HPDE6-E6E7 (cell line): ENCODE results near the gene RNF167.

Experiments
- DNase-seq: peaks from one replicate; pipeline ENCODE4 v3.0.0; 2011; ENCODE audit warnings: missing footprints; ENCODE audit errors: extremely low spot score

Gene RNF167

GRCh38 chr17:4938688-4939545, 1.2 kb upstream of the RNF167 start:
- no peak for DNase-seq

GRCh38 chr17:4939546-4939795, 597 bp upstream of the RNF167 start:
- no peak for DNase-seq

GRCh38 chr17:4940555-4941318, 669 bp downstream of the RNF167 start:
- DNase-seq: peak; percentile 64

GRCh38 chr17:4941319-4941610, 1.2 kb downstream of the RNF167 start:
- DNase-seq: no peak

GRCh38 chr17:4942760-4943508, 2.9 kb downstream of the RNF167 start:
- no peak for DNase-seq

DNA sequence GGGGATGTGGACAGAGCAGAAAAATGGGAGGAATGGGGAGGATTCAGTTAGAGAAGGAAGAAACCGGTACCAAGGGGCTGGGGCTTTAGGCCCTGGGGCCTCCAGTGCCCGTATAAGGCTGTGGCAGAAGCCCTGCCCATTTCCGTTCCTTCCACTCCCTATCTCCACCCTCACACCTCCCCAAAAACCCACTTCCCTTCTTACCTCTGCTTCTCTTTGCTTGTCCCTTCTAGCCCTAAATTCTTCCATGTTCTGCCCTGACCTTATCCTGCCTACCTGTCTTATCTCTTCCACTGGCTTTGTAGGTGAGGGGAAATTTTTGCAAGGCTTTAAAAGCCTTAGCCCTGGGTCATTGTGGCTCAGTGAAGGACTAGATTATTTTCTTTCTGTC, 4.1 kb downstream of the RNF167 start:
- no peak for DNase-seq

DNA sequence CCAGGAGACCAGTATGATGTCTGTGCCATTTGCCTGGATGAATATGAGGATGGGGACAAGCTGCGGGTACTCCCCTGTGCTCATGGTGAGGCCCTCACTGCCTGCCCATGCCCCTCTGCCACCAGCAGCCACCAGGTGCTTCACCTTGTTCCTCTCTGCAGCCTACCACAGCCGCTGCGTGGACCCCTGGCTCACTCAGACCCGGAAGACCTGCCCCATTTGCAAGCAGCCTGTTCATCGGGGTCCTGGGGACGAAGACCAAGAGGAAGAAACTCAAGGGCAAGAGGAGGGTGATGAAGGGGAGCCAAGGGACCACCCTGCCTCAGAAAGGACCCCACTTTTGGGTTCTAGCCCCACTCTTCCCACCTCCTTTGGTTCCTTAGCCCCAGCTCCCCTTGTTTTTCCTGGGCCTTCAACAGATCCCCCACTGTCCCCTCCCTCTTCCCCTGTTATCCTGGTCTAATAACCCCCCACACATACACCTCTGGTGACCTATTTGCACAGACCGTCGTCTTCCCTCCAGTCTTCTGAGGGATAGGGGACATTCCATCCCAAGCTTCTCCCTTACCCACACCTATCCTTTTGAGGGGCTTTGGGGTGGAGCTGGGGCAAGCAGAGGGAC, 4.6 kb downstream of the RNF167 start:
- no peak for DNase-seq

- DNase-seq: peak; percentile 90
Observed at GRCh38 chr17:4945176-4945943, 5.3 kb downstream of the RNF167 start.

DNA sequence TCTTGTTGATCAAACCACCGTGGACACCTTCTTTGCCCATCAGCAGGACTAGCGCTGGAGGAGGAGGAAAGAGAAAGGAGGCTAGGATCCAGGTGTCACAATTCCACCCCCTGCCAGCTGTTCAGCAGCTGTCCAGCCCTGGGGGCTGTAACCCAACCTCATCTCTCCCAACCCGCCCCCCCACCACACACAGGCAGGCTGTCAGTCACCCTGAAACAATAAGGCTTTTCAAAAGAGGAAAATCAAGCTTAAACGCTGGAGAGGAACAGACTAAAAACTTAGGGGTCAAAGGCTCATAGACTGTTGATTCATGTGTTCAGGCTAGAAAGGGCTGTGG, 5.8 kb downstream of the RNF167 start:
- no peak for DNase-seq

- DNase-seq: no peak
Observed at GRCh38 chr17:4946312-4946976, 6.4 kb downstream of the RNF167 start.

DNA sequence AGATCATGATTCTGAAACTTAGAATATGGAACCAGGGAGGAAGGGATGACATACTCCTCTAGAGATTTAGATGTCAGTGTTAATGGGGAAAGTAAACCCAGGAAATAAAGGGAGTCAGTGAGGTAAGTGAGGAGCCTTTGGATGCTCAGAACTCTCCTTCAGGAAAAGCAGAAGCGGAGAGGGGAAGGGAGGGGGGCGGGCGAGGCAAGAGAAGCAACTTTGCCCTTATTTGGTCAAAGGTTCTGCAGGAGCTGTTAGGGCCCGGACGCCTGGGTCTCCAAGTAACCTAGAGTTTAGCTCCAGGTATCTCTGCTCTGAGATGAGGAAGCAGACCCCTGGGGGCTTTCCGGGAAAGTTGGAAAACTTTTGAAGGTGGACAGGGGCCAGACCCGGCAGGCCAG, 6.9 kb downstream of the RNF167 start:
- no peak for DNase-seq

GRCh38 chr17:4947411-4948165, 7.5 kb downstream of the RNF167 start:
- DNase-seq: no peak

DNA sequence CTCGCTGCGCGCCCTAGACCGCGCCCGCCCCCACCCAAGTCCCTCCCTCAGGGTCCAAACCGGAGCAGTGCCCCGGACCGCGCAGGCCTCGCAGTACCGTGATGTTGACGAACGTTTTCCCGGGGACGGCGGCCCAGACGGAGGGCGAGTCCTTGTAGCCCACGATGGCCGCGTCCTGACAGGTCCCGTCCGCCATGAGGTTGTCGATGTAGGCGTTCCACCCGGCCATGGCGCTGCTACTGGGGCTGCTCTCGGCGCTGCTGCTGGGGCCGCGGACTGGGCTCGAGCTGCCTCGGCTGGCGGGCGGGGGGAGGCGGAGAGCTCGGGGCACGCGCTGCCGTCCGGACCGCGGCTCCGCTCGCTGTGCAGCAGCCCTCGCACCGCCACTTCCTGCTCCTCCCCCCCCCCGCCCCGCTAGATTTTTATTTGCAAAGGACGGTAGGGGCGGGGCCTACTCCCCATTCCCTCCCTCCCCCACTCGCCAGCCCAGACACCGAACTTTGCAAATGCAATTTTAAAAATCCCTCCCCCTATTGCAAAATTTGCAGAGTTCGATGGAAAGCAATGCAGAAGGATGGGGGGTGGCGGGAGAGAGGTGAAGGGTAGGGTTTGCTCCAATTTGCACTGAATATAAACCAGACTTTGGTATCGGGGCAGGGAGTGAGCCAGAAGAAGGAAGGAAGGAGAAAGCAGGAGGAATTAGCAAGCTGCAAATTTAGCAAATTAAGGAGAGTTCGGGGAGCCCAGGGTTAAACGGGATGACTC, 8.3 kb downstream of the RNF167 start, which contains the start of gene PFN1:
Gene PFN1 (minus strand): TSS at position 365 of the 765 bp plus-strand sequence. CDS start 136 bp downstream, at position 229.
- DNase-seq: peak; percentile 72

- peak; percentile 90 for DNase-seq
Observed at GRCh38 chr17:4948931-4949320, 8.9 kb downstream of the RNF167 start.

DNA sequence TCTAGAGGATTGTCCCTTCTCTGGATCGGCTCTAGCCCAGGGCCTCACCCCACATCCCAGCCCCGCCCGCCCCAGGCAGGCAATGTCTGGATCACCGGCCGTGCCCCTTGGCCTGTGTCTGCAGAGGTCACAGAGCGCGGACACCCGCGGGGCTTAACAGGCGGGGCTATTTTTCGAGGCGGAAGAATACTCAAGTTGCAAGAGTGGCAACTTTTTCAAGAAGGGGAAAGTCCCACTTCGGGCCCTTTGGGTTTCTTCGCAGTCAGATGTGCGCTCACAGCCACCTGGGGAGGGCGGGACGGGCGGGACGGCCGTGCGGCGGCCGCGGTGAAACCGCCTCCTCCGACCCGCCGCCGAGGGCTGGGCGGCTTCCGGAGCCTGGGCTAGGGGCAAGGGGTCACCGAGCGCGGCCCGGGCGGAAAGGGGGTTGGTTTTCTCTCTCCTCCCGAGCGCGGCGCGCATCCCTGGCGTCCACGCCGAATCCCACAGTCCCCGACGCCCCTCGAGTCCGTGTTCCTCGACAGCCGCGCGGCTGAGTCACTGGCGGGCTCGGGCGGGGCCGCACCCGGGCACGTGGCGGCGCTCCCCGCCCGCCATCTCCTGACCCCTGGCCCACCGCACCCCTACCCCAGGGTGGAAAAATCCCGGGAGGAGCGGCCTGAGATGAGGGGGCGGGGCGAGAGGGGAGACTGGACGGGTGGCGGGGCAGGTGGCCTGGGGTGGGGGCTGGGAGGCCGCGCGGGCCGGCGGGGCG, 9.4 kb downstream of the RNF167 start:
- DNase-seq: no peak

- DNase-seq: no peak
Observed at GRCh38 chr17:4950075-4950745, 10.1 kb downstream of the RNF167 start.

GRCh38 chr17:4950746-4951204, 10.7 kb downstream of the RNF167 start, which contains the start of gene ENO3:
Gene ENO3, plus strand, starts transcription at chr17:4951119. Its CDS starts 711 bp downstream, at chr17:4951830.
- DNase-seq: no peak

GRCh38 chr17:4951486-4951885, 11.4 kb downstream of the RNF167 start:
- no peak for DNase-seq
